ENCODE results near the gene PCYT1A. TPM values are rescaled to one million over a fixed set of nuclear protein-coding genes. Genes with fewer than 3 reads are reported as not detected.

PCYT1A gene
- total RNA-seq (2014; rRNA removed; shearing (Covaris generic)) (96.3 and 116 TPM in 2 replicates), polyA plus RNA-seq (2016; fragmentation: Nextera tagmentation; extraction: Ambion mirVana) (37.2 and 38.3 TPM in 2 replicates)

DNA sequence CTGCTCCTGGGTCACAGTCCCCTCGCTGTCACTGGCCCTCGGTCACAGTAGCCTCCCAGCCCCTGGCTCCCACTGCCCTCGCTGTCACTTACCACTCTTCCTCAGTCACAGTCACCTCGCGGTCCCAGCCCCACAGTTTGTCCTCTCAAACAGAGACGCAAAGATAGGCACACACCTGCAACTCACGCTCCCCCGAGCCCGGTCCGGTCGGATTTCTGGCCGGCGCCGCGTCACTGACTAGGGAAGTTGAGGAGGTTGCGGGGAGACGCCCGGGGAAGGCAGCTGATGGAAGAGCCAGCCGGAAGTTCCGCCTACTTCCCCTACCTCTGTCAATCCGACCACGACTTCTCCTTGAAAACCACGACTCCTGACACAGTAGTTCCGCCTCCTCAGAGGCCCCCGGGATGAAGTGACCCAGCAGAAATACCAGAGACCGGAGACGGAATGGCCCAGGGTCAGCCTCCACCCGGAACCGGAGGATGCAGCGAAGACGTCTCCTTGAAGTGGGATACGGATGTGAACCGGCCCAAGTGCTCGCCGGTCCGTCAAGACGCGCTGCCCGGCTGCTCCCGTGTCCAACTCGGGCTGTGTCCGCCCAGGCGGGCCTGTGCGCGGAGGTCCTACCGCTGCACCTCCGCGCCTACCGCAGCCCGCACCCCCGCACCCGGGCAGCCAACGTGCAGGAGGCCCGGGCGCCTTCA is at the start of gene PCYT1A:
Gene PCYT1A, minus strand, starts transcription at position 287 of the 701 bp plus-strand sequence. CDS start 17,195 bp downstream, outside the sequence.
- Histone ChIP-seq H3K9me3 (ENCODE audit: low read depth) (no peaks in the 10 kb centered on the region), H3K4me1 (ENCODE audit: insufficient read depth) (peaks cover 29% of the 10 kb centered on the region), H2AFZ (peak within 1 kb of the TSS; percentile 95), H3K27ac (peak within 1 kb of the TSS; percentile 90), H3K4me3 (peak within 1 kb of the TSS; percentile 95), H3F3A (ENCODE audit: insufficient read depth) (peaks cover 12% of the 10 kb centered on the region; the same call in 1 of the 2 replicates), H3K9me2 (ENCODE audit: insufficient read depth) (no peaks in the 10 kb centered on the region), H3K36me3 (ENCODE audit: low read depth) (no peaks in the 10 kb centered on the region), H3K27me3 (replicated peaks; ENCODE audit: insufficient read depth) (no peaks in the 10 kb centered on the region), H3K79me2 (ENCODE audit: insufficient read depth) (peaks cover 49% of the 10 kb centered on the region), H3K4me2 (ENCODE audit: unreplicated experiment) (peak within 1 kb of the TSS; percentile 99), H4K20me1 (ENCODE audit: insufficient read depth) (no peaks in the 10 kb centered on the region; the same call in 1 of the 2 replicates), H3K9ac (peak within 1 kb of the TSS; percentile 96)
- 0 to 1% methylated on average over 53 to 54 of the region's 55 CpGs for WGBS, 2 experiments (ENCODE audit: low coverage in 1 of 2, low lambda C conversion rate in 2 of 2, missing lambda C conversion rate in 2 of 2)
- TF ChIP-seq EZH2phosphoT487 (IDR thresholded peaks at IDR 0.05; ENCODE audit: insufficient read depth, low read depth) (no peak), EZH2 (IDR thresholded peaks at IDR 0.05; ENCODE audit: insufficient read depth, poor library complexity, severe bottlenecking) (no peak)
- in situ Hi-C loops (cut with MboI) = no loop called here
- peak; percentile 97 for DNase-seq

GRCh38 chr3:196336319-196337145 is 49.0 kb upstream of the PCYT1A start:
- TF ChIP-seq EZH2 (IDR thresholded peaks at IDR 0.05; ENCODE audit: insufficient read depth, poor library complexity, severe bottlenecking) (no peak), EZH2phosphoT487 (IDR thresholded peaks at IDR 0.05; ENCODE audit: insufficient read depth, low read depth) (no peak)
- no peaks in the 10 kb centered on the region for H4K20me1 ChIP-seq (ENCODE audit: insufficient read depth)
- no peak overlapping the region for H3K4me3 ChIP-seq
- H3K9ac ChIP-seq = no peak overlapping the region
- 73 to 74% methylated on average over 17 of the region's 17 CpGs for WGBS, 2 experiments (ENCODE audit: low coverage in 1 of 2, low lambda C conversion rate in 2 of 2, missing lambda C conversion rate in 2 of 2)
- H3K9me3 ChIP-seq (ENCODE audit: low read depth) = no peaks in the 10 kb centered on the region
- no peaks in the 10 kb centered on the region for H3K36me3 ChIP-seq (ENCODE audit: low read depth)
- no peak overlapping the region for H3K4me2 ChIP-seq (ENCODE audit: unreplicated experiment)
- H3K9me2 ChIP-seq (ENCODE audit: insufficient read depth) = no peaks in the 10 kb centered on the region
- no peaks in the 10 kb centered on the region for H3F3A ChIP-seq (ENCODE audit: insufficient read depth)
- peak; percentile 30 for DNase-seq
- no peak overlapping the region for H3K27ac ChIP-seq
- in situ Hi-C loops (cut with MboI) = no loop called here
- H3K79me2 ChIP-seq (ENCODE audit: insufficient read depth) = no peaks in the 10 kb centered on the region
- no peak overlapping the region for H2AFZ ChIP-seq
- no peaks in the 10 kb centered on the region for H3K4me1 ChIP-seq (ENCODE audit: insufficient read depth)
- no peaks in the 10 kb centered on the region for H3K27me3 ChIP-seq (replicated peaks; ENCODE audit: insufficient read depth)

DNA sequence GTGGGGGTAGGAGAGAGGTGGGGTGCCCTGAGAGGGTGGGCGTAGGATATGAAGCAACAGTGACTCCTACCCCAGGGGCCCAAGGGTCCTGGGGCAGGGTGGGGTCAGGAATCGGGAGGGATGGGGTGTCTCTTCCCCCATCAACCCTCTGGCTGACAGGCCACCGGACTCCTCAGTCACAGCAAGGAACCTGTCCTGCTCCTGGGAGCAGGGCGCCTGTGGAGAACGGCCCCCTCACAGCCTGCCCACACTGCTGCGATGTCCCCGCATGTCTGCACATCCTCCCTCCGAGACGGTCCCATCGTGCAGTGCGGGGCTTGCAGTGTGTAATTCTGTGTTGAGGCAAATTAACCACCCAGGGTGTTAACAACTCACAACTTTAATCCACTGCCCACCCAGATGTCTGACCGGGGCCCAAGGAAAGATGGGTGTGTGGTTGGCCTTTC is 48.0 kb upstream of the PCYT1A start:
- Histone ChIP-seq H3K27me3 (replicated peaks; ENCODE audit: insufficient read depth) (no peaks in the 10 kb centered on the region), H3K36me3 (ENCODE audit: low read depth) (no peaks in the 10 kb centered on the region), H2AFZ (no peak overlapping the region), H3K9me3 (ENCODE audit: low read depth) (no peaks in the 10 kb centered on the region), H4K20me1 (ENCODE audit: insufficient read depth) (no peaks in the 10 kb centered on the region), H3K27ac (no peak overlapping the region), H3K4me3 (no peak overlapping the region), H3F3A (ENCODE audit: insufficient read depth) (no peaks in the 10 kb centered on the region), H3K9me2 (ENCODE audit: insufficient read depth) (no peaks in the 10 kb centered on the region), H3K9ac (no peak overlapping the region), H3K4me2 (ENCODE audit: unreplicated experiment) (no peak overlapping the region), H3K4me1 (ENCODE audit: insufficient read depth) (no peaks in the 10 kb centered on the region), H3K79me2 (ENCODE audit: insufficient read depth) (no peaks in the 10 kb centered on the region)
- in situ Hi-C loops (cut with MboI) = no loop called here
- DNase-seq = no peak
- no peak for TF ChIP-seq EZH2phosphoT487 (IDR thresholded peaks at IDR 0.05; ENCODE audit: insufficient read depth, low read depth)
- TF ChIP-seq EZH2 (IDR thresholded peaks at IDR 0.05; ENCODE audit: insufficient read depth, poor library complexity, severe bottlenecking) = no peak
- 53 to 55% methylated on average over 9 to 12 of the region's 12 CpGs for WGBS, 2 experiments (ENCODE audit: low coverage in 1 of 2, low lambda C conversion rate in 2 of 2, missing lambda C conversion rate in 2 of 2)

DNA sequence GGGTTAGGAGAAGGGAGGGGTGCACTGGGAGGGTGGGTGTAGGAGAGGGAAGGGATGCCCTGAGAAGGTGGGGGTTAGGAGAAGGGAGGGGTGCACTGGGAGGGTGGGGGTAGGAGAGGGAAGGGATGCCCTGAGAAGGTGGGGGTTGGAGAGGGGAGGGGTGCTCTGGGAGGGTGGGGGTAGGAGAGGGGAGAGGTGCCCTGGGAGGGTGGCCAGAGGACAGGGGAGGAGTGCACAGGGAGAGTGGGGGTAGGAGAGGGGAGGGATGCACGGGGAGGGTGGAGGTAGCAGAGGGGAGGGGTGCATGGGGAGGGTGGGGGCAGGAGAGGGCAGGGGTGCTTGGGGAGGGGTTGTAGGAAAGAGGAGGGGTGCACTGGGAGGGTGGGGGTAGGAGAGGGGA is 47.5 kb upstream of the PCYT1A start:
- no peak for DNase-seq
- no peaks in the 10 kb centered on the region for H3K9me3 ChIP-seq (ENCODE audit: low read depth)
- no peaks in the 10 kb centered on the region for H3K79me2 ChIP-seq (ENCODE audit: insufficient read depth)
- TF ChIP-seq EZH2 (IDR thresholded peaks at IDR 0.05; ENCODE audit: insufficient read depth, poor library complexity, severe bottlenecking) (no peak), EZH2phosphoT487 (IDR thresholded peaks at IDR 0.05; ENCODE audit: insufficient read depth, low read depth) (no peak)
- 25% methylated on average over 1 of the region's 1 CpG; no CpG with 5 or more reads in 1 of the 2 experiments for WGBS, 2 experiments (ENCODE audit: low coverage in 1 of 2, low lambda C conversion rate in 2 of 2, missing lambda C conversion rate in 2 of 2)
- no peak overlapping the region for H3K27ac ChIP-seq
- no peaks in the 10 kb centered on the region for H4K20me1 ChIP-seq (ENCODE audit: insufficient read depth)
- no peaks in the 10 kb centered on the region for H3K9me2 ChIP-seq (ENCODE audit: insufficient read depth)
- no peak overlapping the region for H2AFZ ChIP-seq
- in situ Hi-C loops (cut with MboI) = no loop called here
- H3F3A ChIP-seq (ENCODE audit: insufficient read depth) = no peaks in the 10 kb centered on the region
- H3K27me3 ChIP-seq (replicated peaks; ENCODE audit: insufficient read depth) = no peaks in the 10 kb centered on the region
- no peaks in the 10 kb centered on the region for H3K36me3 ChIP-seq (ENCODE audit: low read depth)
- H3K4me2 ChIP-seq (ENCODE audit: unreplicated experiment) = no peak overlapping the region
- H3K4me1 ChIP-seq (ENCODE audit: insufficient read depth) = no peaks in the 10 kb centered on the region
- H3K4me3 ChIP-seq = no peak overlapping the region
- no peak overlapping the region for H3K9ac ChIP-seq

Measured in GM23248 (cell line).